GM18519 (cell line): ENCODE results near the gene PITPNM3.
A peak's percentile ranks its signal among the peaks of the same experiment; 100 is the strongest.

ENCODE experiments used
- ATAC-seq: cut with Tn5 transposase; IDR thresholded peaks from one replicate; pipeline ENCODE4 v1.9.1; 2021; ENCODE audit warnings: mild to moderate bottlenecking, moderate library complexity; ENCODE audit not compliant: unreplicated experiment, low FRiP score

Gene PITPNM3

DNA sequence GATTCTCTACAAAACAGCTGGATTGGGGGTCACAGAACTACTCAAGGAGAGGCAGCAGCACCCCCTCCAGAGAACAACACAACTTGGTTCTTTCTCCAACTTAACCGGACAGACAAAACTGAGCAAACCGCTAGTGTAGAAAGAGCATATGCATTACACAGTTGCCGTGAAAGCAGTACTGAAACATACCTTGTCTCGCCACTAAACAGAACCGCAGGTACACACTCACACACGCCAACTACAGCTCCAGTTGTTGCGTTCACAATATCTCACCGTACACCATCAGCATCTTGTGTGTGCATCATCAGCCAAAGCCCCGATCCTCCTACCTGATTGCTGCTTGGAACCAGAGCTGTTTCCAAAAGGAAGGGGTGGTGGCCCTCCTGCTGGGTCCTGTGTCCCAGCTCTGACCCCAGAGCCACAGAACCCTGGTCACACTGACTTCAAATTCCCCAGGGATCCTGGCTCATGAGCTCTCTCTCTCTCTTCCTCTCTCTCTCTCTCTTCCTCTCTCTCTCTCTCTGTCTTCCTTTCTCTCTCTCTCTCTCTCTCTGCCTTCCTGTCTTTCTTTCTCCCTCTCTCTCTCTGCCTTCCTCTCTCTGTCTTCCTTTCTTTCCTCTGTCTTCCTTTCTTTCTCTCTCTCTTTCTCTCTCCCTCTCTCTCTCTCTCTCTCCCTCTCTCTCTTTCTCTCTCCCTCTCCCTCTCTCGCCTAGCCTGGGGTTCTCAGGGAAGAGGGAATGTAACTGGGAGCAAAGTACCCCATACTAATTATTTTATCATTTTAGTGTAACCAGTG is 103.7 kb downstream of the PITPNM3 start:
- no peak for ATAC-seq

DNA sequence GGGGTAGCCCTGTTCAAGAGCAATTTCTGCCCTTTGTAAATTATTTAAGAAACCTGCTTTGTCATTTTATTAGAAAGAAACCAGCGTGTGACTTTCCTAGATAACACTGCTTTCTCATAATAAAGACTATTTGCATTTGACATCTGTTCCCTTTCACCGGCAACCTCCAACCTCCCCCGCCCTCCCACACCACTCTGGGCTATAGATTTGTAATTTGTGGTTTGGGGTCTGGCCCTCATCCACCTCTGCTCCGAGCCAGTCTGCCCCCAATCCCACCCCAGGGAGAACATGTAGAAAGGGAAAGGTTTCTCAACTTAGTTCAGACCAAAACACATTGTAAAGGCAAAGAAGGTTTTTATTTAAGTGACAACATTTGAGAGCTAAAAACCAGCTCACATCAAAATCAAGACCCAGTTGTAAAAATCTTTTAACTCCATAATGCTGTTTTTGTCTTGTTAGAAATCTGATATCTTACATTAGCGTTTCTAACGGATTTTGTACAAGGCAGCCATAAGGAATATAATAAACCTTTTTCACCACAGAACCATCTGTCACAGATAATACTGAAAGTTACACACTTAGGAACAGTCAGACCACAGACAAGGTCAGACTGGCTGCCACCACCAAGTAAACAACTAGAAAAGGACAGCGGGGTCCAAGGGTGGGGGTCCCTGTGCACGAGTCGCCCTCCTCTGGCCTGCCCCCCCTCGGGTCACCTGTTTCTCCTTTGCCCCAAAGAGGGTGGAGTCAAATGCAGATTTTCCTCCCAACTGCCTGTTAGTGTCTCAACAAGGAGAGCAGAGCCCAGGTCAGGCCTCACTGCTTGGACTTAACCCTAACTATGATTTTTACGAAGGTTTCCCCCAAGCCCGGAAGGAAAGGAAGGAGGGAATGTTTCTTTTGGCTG is 105.2 kb downstream of the PITPNM3 start:
- no peak for ATAC-seq

DNA sequence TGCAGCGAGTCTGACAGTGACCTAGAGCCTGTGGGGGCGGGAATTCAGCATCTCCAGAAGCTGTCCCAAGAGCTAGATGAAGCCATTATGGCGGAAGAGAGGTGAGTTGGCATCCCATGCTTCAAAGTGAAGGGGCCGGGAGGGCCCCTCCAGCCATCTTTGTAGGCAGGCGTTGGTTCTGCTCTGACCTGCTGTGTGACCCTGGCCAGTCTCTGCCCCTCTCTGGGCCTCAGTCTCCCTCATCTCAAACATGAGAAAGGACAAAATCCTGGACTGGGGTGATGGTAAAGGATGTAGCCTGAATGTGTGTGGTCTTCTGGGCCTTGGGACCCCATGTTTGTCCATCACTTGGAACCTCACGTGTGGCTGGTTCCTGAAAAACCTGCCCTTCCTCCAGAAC is 107.0 kb downstream of the PITPNM3 start:
- no peak for ATAC-seq

DNA sequence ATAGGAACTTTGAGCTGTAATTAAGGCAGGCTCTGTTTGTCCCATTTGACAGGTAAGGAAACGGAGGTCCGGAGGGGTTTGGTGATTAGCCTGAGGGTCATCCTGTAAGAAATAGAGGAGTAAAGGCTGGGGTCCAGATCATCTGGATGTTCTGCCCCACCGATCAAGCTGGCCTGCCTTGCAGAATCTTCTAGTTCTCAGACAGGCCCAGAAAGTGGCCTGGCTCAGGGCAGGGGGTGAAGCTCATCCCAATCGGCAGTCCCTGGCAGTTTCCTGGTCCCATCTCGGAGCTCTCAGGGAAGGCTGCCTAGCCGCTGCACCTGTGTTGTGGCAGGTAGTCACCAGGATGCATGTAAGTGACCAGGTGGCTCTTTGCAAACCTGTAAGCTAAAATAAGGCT is 107.9 kb downstream of the PITPNM3 start:
- no peak for ATAC-seq

DNA sequence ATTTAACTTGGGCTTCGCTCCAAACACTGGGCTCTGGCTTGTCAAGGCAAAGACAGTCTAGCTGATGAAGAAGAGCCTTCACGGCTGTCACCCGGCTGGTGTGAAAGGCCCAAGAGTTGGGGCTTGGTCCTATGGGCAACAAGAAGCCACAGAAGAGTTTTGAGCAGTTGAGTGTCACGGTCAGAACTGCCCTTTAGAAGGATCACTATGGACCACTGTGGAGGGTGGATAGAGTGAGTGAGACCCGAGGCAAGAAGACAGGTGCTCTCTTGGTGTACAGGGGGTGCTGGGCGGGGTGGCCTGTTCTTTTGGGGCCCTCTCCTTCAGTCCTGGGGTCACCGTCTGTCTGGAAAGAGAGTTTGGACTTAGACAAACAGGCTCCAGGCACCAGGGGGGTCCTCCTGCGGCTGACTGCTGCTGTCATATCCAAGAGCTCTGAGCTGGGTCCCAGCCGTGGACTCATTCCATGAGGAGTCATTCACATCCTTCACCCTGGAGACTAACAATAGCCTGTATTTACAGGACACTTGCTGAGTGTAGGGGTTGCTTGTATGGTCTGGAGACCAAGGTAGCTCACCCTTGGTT is 109.7 kb downstream of the PITPNM3 start:
- ATAC-seq, result no peak

DNA sequence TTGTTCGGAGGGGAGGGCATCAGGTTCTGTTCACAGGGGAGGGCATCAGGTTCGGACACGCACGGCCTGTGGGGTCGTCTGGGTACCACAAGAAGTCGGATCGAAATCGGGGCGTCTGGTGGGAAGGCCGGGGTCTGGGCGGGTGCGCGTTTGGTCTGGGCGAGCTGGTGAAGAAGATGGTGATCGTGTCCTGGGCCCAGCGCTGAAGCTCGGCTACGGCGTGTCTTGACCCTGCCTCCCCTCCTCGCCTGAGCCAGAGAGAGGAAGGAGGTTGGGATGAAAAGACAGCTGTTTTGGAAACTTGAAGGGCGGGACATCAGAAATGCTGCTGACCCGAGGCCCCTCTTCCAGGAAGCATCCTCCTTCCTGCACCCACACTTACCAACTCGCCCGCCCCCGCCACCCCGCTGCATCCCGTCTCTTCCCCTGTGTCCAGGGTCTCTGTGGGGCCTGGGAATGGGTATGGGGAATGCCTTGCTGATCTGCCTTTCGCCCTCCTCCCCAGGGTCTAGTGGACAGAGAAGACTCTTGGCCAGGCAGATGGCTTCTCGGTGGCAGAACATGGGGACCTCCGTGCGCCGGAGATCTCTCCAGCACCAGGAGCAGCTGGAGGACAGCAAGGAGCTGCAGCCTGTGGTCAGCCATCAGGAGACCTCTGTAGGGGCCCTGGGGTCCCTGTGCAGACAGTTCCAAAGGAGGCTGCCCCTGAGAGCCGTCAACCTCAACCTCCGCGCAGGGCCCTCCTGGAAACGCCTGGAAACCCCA is 111.6 kb downstream of the PITPNM3 start:
- no peak for ATAC-seq

DNA sequence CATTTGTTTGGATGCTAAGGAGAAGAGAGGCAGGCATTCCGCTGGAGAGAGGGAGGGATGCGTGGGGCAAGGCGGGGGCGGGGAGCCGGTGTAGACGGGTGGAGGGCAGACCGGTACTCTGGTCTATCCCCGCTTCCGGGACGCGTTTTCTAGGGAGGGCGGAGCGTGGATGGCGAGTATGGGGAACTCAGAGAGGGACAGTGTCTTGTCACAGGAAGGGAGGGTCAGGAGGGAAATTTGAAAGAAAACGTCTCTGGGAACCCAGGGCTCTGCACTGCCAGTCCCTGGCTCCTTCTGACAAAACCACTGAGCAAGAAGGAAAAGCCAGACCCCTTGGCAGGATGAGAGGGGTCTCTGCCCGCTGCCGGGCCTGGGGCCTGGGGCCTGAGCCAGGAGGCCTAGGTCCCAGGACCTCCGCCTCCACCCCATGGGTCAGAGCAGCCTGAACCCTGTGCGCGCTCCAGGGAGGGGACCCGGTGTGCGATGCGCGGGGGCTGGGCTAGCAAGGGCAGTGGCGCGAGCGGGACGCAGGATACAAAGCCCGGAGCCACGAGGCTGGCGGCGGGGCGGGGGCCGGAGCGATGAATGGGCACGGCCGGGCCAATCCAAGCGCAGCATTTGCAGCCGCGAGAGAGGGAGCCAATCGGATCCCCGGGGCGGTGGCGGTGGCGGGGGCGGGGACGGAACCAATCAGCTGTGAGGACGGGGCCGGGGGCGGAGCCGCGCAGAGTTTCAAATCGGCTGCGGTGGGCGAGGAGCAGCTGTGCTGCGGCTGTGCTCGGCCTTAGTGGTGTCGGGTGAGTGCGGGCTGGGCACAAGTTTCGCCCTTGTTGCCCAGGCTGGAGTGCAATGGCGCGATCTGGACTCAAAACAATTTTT is 112.4 kb downstream of the PITPNM3 start, which contains the start of gene PIMREG:
Gene PIMREG, plus strand, starts transcription at position 764 of the 879 bp plus-strand sequence. CDS start 656 bp downstream, outside the sequence.
- peak; percentile 51 for ATAC-seq

DNA sequence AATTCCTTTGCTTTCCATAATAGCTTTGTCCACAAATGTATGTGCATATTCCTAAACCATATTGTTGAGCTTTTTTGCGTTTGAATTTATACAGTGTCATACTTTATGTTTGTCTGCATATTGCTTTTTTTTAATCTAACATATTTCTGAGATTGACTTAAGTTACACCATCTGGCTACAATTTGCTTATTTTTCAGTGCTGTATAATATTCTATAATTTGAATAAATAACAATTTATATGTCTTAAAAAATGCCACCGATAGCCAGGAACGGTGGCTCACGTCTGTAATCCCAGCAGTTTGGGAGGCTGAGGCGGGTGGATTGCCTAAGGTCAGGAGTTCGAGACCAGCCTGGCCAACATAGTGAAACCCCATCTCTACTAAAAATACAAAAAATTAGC is 113.6 kb downstream of the PITPNM3 start:
- ATAC-seq, result no peak

DNA sequence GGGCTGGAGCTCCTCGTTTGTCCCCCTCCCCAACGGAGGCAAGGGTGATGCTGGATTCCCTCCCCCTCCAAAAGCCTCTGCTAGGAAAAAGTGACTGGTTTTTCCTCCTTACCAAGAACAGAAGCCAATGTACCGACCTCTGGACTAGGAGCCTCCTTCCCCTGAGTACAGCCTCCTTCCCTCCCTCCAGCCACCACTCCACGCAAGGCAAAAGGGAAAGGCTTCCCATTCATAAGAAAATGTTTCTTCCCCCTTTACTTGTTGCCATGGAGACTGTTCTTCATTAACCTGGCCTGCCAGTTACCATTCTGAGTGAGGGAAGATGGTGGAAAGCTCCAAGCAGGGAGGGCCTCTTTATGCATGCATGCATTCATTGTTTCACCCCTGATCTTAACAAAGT is 116.4 kb downstream of the PITPNM3 start:
- ATAC-seq, result no peak

DNA sequence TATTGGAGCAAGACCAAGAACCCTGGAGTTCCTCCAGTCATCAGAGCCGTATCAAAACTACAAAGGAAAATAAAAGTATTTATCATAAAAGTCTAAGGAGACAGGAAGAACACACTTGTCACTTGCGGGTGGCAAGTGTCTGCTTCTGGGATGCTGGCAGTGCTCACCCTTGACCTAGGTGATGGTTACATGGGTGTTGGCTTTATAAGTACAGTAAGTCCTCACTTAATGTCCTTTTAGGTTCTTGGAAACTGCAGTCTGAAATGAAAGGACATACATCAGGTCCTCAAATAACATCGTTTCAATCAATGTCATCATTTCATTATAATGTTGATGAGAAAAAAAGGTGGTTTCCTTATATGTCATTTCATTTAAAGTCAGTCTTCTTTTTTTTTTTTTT is 118.4 kb downstream of the PITPNM3 start:
- ATAC-seq, result no peak

DNA sequence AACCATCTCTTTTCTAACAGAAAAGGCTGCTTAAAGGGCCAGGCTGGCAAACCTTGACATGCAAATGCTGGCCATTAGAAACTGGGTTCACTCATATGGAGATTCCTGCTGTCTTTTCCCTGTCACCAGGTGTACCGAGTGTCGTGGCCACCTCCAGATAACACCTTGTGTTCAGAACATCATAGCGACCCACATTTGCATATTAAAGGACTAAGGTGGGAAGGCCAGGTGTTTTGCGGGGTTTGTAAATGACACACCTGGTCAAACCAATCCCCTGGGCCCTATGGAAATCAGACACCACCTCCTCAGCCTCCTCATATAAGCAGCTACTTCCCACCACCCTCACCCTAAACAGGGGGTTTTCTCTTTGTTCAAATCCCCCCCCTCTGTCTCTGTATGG is 118.9 kb downstream of the PITPNM3 start:
- no peak for ATAC-seq

DNA sequence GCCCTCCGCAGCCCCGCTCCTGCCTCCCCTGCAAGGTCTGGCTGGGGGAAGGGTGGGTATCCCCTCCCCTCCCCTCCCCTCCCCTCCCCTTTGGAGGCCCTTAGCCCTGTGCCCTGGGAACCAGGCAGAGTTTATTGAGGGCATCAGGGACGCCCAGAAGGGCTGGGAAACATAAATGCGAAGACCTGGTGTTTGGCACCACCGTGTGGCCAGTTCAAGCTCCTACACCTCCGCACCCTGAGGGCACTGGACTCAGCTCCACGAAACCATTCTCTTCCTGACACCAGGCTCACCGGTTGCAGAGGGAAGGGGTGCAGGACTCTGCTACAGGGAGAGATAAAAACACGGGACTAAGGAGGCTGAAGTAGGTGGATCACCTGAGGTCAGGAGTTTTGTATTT is 120.4 kb downstream of the PITPNM3 start:
- ATAC-seq, result no peak

DNA sequence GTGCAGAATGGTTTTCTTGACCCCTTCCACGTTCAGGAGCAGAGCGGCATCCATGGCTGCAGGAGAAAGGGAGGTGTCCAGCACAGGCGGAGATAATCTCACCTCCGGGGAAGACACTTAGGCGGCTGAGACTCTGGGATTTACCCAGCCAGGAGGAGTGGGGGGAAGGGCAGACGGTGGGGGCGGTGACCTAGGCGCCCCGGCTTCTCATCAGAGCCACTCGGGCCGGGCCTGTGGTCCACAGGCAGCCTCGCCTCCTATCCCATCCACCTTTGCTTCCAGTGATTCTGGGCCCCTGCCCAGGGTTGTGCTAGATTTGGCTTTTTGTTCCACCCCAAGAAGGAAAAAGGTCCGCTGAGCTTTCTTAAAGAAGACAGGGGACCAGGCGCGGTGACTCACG is 121.3 kb downstream of the PITPNM3 start, which contains the start of gene AIPL1:
Gene AIPL1, minus strand, starts transcription at position 71 of the 400 bp plus-strand sequence. Its CDS starts 17 bp downstream, at position 54.
- ATAC-seq, result no peak

DNA sequence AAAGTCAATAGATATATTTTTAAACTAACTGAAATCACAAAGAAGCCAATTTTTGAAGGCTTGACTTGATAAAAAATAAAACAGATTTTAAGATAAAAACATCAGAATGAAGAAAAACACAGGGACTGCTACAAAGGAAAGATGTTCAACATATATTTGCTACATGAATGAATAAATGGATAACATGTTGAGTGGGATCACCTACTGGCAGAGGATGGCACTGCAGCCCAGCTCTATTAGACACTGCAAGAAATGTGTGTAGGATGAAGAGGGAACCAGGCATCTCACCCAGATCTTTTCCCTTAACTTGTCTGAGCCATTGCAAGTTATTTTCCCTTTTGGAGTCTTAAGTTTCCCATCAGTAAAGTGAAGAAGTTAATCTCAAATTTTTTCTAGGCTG is 125.6 kb downstream of the PITPNM3 start:
- no peak for ATAC-seq

DNA sequence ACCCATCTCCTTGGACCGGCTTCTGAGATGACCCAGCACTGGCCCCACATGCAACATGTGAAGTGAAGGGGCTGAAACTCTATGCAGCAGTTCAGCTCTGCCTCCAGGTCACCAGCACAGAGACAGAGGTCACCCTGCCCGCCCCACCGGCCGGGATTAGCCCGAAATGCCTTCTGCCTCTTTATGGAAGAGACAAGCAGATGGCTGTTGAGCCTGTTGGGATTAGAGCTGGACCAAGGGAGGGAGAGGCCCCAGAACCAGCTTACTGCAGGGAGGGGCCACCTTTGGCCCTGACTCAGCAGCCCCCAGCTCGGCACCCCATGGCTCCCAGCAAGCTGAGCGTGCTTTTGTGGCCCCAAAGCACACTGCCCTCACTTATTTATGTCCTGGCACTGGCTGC is 127.1 kb downstream of the PITPNM3 start:
- no peak for ATAC-seq

DNA sequence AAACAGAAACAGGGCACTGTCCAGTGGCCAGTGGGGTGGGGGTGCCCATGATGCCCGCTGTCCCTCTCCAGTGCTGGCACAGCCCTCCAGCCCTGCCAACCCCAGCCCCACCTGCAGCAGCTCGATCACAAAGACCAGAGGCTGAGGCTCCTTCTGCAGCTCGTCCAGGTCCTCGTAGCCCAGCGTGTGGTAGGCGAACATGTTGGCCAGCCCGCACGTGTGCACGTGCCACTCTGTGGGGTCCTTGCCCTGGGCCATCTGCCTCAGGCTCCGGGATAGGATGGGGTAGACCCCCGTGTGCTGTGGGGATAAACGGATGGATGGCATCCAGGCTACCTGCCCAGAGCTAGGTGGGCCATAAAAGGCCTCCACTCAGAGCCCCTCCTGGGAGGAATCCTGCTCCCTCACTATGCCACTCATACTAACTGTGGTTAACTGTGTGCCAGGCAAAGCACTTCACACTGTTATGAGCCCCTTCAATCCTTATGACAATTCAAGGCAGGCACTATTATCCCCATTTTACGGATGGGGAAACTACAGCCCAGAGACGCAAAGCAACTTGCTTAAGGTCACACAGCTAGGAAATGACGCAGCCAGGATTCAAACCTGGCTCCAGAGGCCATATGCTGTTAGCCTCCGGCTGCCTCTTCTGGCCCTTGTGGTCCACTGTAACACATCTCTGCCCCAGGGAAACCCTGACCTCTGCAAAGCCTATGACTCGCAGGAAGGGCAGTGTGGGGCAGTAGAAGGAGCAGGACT is 128.0 kb downstream of the PITPNM3 start:
- no peak for ATAC-seq

DNA sequence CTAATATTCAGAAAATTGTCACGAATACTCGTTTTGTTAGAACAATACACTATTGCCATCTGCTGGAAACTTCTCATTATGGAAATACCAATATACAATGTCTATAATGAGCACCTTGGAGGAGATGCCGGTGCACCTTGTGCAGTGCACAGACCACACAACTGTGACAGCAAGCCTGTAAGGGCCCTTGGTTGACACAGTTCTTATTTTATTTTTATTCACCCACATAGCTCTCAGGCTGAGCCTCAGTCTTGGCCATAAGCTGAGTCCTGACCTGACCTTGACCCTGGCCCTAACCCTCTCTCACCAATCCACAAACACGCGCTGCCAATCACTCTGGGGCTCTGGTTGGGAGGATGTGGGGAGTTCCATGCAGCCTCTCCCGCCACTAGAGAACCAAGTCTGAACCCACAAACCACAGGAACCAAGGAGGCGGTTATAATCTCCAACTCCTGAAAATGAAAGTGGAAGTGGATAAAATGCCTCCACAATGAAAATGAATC is 129.0 kb downstream of the PITPNM3 start:
- ATAC-seq, result no peak

DNA sequence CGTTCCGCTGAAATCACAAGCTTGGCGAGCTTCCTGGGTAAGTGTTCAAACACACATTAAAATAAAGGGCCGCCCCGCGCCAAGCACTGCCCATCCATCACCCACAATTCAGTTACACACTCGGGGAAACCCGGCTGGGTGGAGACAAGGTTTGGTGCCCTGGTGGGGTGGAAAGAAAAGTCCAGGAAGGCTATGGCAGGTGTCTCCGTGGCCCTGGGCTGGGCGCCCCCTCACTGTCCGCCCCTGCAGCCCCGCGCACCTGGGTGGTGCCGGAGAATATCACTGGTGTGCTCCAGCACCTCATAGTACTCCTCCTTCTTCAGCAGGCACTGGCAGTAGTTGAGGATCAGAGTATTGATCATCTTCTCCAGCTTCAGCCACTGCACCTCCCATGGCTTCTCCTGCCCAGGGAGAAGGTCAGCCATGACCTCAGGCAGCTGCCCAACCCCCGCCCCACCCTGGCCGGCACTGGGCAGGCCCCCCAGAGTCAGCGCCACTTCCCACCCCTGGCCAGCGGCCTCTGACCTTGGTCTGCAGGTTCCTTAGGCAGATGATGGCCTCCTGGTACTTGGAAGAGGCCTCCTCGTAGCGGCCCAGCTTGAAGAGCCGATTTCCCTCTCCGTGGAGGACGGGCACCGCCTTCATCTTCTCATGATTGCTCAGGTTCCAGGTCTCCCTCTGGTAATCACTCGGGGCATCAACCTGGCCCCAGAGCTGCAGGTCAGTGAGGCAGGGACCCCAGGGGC is 129.8 kb downstream of the PITPNM3 start:
- ATAC-seq, result no peak
